ENCODE results near the gene MBNL3.
"Not testable (repeated sequence)": the region's sequence is repeated elsewhere in the genome, so short reads cannot be mapped to it uniquely, and the experiment has no call there.

Gene MBNL3

DNA sequence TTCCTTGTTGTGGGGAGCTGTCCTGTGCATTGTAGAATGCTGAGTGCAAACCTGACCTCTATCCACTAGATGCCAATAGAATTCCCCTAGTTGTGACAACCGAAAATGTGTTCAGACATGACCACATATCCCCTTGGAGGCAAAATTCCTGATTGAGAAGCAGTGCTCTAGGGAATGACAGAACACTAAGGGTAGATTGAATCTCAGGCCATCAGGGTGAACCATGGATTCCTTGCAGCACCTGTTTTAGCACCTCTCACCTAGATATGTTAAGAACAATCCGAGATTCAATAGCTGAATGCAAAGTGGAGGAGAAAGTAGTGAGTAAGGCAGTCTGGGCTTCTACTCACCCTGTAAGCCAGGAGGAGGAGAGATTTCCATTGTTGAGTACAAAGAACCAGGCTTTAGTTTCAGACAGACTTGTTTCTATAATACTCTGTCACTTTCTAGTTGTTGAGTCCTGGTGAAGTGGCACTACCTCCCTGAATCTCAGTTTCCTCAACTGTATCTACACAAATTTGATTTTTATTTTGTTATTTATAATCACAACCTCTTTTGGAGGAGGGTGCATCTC is 158.6 kb downstream of the MBNL3 start:
- Histone ChIP-seq H3K36me3 (no peaks in the 10 kb centered on the region), H3K4me1 (no peaks in the 10 kb centered on the region), H3K9me3 (no peaks in the 10 kb centered on the region), H3K27me3 (no peaks in the 10 kb centered on the region), H3K4me3 (ENCODE audit: low read depth, low read length) (no peak overlapping the region)
- no peak for DNase-seq
- TF ChIP-seq, protein P1, sequence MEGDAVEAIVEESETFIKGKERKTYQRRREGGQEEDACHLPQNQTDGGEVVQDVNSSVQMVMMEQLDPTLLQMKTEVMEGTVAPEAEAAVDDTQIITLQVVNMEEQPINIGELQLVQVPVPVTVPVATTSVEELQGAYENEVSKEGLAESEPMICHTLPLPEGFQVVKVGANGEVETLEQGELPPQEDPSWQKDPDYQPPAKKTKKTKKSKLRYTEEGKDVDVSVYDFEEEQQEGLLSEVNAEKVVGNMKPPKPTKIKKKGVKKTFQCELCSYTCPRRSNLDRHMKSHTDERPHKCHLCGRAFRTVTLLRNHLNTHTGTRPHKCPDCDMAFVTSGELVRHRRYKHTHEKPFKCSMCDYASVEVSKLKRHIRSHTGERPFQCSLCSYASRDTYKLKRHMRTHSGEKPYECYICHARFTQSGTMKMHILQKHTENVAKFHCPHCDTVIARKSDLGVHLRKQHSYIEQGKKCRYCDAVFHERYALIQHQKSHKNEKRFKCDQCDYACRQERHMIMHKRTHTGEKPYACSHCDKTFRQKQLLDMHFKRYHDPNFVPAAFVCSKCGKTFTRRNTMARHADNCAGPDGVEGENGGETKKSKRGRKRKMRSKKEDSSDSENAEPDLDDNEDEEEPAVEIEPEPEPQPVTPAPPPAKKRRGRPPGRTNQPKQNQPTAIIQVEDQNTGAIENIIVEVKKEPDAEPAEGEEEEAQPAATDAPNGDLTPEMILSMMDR (IDR thresholded peaks at IDR 0.05; ENCODE audit: low read depth, low read length) = no peak

DNA sequence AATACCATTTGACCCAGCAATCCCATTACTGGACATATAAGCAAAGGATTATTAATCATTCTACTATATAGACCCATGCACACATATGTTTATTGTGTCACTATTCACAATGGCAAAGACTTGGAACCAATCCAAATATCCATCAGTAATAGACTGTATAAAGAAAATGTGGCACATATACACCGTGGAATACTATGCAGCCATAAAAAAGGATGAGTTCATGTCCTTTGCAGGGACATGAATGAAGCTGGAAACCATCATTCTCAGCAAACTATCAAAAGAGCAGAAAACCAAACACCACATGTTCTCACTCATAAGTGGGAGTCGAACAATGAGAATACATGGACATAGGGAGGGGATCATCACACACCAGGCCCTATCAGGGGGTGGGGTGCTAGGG is 161.9 kb downstream of the MBNL3 start:
- H3K36me3 ChIP-seq; H3K27me3 ChIP-seq; DNase-seq; H3K4me3 ChIP-seq (ENCODE audit: low read depth, low read length); H3K9me3 ChIP-seq; H3K4me1 ChIP-seq: not testable (repeated sequence)
